GM18498 (cell line): ENCODE measurements around the gene ISM2.
A peak's percentile ranks its signal among the peaks of the same experiment; 100 is the strongest.

Experiments used
- ATAC-seq: cut with Tn5 transposase; IDR thresholded peaks from one replicate; pipeline ENCODE4 v1.9.1; 2021; ENCODE audit warnings: mild to moderate bottlenecking, moderate library complexity; ENCODE audit not compliant: unreplicated experiment

The ISM2 gene

GRCh38 chr14:77470224-77470870, 28.3 kb downstream of the ISM2 start:
- no peak for ATAC-seq

- no peak for ATAC-seq
Observed at GRCh38 chr14:77469539-77469938, 29.1 kb downstream of the ISM2 start.

GRCh38 chr14:77469067-77469505, 29.5 kb downstream of the ISM2 start:
- no peak for ATAC-seq

- no peak for ATAC-seq
Observed at GRCh38 chr14:77467801-77468200, 30.8 kb downstream of the ISM2 start.

GRCh38 chr14:77459072-77459723, 39.4 kb downstream of the ISM2 start:
- no peak for ATAC-seq

GRCh38 chr14:77458249-77458950, 40.2 kb downstream of the ISM2 start:
- peak; percentile 19 for ATAC-seq

GRCh38 chr14:77457522-77458248, 40.9 kb downstream of the ISM2 start, which contains the start of the genes AHSA1 and VIPAS39:
Gene AHSA1, plus strand, starts transcription at chr14:77458093. Its CDS starts 97 bp downstream, at chr14:77458190.
Gene VIPAS39, minus strand, starts transcription at chr14:77457601. Its CDS starts 3,499 bp downstream, at chr14:77454102.
- peak; percentile 91 for ATAC-seq

- ATAC-seq: no peak
Observed at GRCh38 chr14:77457115-77457521, 41.5 kb downstream of the ISM2 start.

GRCh38 chr14:77455966-77456640, 42.5 kb downstream of the ISM2 start:
- ATAC-seq: no peak

- ATAC-seq: no peak
Observed at GRCh38 chr14:77442196-77442595, 56.4 kb downstream of the ISM2 start.

- ATAC-seq: no peak
Observed at GRCh38 chr14:77439861-77440260, 58.8 kb downstream of the ISM2 start.

- ATAC-seq: no peak
Observed at GRCh38 chr14:77438596-77438995, 60.0 kb downstream of the ISM2 start.

- ATAC-seq: no peak
Observed at GRCh38 chr14:77436042-77436441, 62.6 kb downstream of the ISM2 start.

- ATAC-seq: no peak
Observed at GRCh38 chr14:77426396-77426795, 72.2 kb downstream of the ISM2 start.

- no peak for ATAC-seq
Observed at GRCh38 chr14:77424862-77425261, 73.8 kb downstream of the ISM2 start.
